8988T (cell line): ENCODE results near the gene MARK1.
"Not testable (repeated sequence)": the region's sequence is repeated elsewhere in the genome, so short reads cannot be mapped to it uniquely, and the experiment has no call there.

Source experiments
- DNase-seq: peaks from one replicate; pipeline ENCODE4 v3.0.0; 2011

MARK1 gene

DNA sequence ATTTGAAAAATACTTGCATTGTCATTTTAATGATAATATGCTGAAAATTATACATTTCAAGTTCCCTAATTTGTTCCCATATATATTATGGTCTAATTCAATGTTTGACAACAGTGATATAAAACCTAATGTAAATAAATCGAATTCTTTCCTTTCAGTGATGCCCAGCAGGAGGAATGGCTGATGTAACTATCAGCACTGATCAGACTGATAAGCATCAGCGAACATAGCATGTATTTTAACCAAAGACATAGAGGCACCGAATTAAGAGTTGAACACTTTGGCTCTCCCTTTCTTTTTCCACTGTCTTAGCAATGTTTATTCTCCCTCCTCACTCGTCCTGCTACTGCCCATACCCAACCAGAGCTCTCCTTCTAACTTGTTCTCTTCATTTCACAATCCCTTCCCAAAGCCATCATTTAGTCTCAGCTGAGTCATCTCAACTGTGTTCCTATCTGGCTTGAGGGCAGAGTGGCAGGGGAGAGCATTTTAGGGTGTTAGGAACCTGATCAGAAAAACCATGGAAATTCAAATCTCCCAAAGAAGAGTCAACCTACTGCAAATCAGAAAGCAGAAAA lies 103.4 kb downstream of the MARK1 start:
- DNase-seq = no peak

DNA sequence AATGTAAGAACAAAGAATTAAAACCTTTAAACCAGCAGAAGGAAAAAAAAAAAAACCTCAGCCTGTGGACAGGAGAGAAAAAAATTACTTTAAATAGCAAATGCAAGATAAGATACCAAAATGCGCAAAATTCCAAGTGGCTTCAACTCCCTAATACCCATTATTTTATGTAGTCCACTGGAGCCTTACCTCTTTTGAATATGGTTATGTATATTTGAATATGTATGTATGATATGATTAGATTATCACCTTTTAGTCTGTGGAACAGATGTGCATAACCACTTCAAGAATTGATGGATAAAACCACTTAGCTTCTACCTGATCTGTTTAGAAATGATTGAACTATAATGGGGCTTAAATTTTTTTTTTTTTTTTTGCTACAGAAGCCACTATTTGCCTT lies 109.8 kb downstream of the MARK1 start:
- DNase-seq = no peak

GRCh38 chr1:220642285-220642684 lies 114.3 kb downstream of the MARK1 start:
- DNase-seq = no peak

DNA sequence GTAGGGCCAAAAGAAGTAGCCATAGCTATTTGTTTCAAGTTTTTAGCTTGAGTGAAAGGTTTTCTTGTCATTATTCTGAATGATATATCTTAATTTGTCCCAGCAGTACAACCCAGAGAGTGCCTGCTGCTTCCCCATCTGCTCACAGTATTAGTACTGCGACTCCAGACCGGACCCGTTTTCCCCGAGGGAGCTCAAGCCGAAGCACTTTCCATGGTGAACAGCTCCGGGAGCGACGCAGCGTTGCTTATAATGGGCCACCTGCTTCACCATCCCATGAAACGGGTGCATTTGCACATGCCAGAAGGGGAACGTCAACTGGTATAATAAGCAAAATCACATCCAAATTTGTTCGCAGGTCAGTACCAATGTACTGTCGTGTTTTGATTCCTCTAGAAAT lies 125.1 kb downstream of the MARK1 start:
- no peak for DNase-seq

- no peak for DNase-seq
These were observed 127.6 kb downstream of the MARK1 start for GRCh38 chr1:220655509-220655908.

DNA sequence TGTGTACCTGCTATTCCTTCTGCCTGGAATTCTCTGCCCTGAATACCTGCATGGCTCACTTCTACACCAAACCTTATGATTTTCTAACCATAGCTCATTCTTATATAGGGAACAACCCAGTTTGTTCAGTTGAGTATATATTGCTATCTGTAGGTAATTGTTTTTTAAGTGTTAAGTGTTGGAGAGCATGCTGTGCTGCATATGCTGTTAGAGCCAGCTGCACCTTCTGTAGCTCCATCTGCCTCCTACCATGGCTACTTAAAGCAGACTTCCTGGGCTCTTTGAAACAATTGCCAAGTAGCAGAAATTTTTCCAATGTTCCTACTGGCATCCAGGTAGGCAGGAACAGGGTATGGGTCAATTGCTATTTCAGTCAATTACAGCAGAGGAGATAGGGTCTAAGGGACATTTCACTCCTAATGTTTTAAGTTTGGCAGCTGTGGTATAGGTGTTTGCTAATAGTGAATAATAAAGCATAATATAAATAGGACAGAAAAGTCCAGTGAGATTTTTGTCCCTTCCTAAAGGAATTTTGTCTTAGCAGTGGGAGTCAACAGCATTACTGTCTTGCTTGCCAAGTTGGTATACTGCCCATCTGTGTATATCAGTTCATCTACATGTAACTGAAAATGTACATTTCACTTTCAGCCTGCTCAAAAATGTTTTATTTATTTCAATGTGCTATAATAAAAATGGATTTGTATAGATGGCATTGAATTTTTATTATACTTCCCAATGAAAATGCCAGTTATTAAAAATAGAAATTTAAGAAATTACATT lies 128.2 kb downstream of the MARK1 start:
- no peak for DNase-seq

DNA sequence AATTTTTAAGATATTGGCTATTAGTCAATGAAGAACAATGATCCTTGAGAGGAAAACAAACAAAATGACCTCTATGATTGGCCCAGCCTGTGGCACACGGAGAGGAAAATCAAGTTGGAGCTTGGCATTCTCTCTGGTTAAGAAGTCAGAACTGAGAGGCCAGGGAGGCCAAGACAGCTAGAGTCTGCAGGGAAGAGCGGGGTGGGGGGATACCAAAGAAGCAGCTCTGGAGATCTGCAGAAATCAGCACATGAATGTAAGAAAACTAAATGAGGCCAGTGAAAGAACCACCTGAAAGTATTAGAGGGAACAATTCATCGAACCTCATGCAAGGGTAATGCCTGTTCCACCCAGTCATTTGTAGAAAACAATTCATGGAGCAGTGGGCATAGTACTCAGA lies 138.4 kb downstream of the MARK1 start:
- no peak for DNase-seq

- no peak for DNase-seq
These were observed 141.1 kb downstream of the MARK1 start for GRCh38 chr1:220669005-220669404.

GRCh38 chr1:220670365-220670764 lies 142.4 kb downstream of the MARK1 start:
- no peak for DNase-seq

- no peak for DNase-seq
These were observed 146.0 kb downstream of the MARK1 start for GRCh38 chr1:220673921-220674320.

GRCh38 chr1:220677251-220677650 lies 149.3 kb downstream of the MARK1 start:
- no peak for DNase-seq

GRCh38 chr1:220680085-220680687 lies 152.2 kb downstream of the MARK1 start:
- no peak for DNase-seq

- DNase-seq = no peak
These were observed 153.4 kb downstream of the MARK1 start for GRCh38 chr1:220681220-220681880.

GRCh38 chr1:220682901-220683576 lies 155.1 kb downstream of the MARK1 start:
- no peak for DNase-seq

GRCh38 chr1:220683716-220684115 lies 155.8 kb downstream of the MARK1 start:
- DNase-seq = not testable (repeated sequence)

- DNase-seq = no peak
These were observed 157.0 kb downstream of the MARK1 start for GRCh38 chr1:220684890-220685289.

DNA sequence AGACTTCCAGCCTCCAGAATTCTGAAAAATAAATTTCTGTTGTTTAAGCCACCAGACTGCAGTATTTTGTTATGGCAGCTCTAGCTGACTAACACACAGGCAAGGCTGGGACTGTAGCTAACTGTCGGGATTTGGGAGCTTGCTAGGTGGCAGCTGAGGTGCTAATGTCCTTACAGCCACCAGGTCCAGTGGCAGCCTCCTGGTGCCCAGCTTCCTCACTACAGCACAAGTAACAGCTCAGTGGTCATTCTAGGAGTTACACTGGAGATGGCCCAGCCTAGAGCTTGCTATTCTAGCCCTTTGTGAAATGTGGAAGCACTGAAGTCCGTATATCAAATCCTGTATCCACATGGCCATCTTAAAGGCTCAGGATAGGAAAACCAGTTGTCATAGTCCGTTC lies 157.9 kb downstream of the MARK1 start:
- DNase-seq = no peak

- DNase-seq = no peak
These were observed 159.9 kb downstream of the MARK1 start for GRCh38 chr1:220687809-220688208.

GRCh38 chr1:220689666-220690065 lies 161.7 kb downstream of the MARK1 start:
- DNase-seq = no peak

DNA sequence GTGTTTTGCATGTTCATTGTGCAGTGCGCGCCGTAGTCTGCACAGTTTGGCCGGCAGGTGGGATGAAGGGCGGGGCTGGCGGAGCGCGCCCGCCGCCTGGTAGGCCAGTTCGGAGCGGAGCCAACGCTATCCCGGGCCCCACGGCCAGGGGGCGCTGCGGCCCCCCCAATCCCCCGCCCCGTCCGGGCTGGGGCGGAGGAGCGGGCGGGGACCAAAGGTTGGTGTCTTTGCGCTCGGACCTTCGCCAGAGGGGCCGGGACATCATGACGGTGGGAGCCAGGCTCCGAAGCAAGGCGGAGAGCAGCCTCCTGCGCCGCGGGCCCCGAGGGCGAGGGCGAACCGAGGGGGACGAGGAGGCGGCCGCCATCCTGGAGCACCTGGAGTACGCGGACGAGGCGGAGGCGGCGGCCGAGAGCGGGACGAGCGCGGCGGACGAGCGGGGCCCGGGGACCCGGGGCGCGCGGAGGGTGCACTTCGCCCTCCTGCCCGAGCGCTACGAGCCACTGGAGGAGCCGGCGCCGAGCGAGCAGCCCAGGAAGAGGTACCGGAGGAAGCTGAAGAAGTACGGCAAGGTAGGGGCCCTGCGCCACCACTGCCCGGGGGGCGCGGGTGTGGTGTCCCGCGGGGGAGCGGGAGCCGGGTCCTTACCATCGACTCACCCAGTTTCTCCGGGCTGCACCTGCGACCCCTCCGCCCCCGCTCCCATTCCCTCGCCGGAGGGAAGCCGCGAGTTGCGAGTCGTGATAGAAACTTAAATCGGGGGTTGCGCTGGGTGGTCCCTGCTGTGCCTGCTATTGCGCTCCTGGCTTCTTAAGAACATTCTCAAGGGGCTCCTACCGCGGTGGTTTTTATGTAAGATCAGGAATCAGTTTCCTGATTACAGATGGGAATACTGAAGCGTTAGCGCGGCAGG lies 162.5 kb downstream of the MARK1 start, which contains the start of gene C1orf115:
Gene C1orf115 (plus strand): TSS at position 224 of the 913 bp plus-strand sequence. CDS start 40 bp downstream, at position 264.
- DNase-seq = peak; percentile 90

- no peak for DNase-seq
These were observed 163.2 kb downstream of the MARK1 start for GRCh38 chr1:220691053-220691684.
